Calu3 (cell line): ENCODE results near the gene SULT4A1. TPM values are rescaled to one million over a fixed set of nuclear protein-coding genes. Genes with fewer than 3 reads are reported as not detected.

ENCODE experiments used
- BruUV-seq: library from RNA; stranded (reverse); fragments of 400-500 nt; replicated peaks from 2 replicates; lab custom pipeline; 2021; lab: Mats Ljungman, UMichigan
- CTCF ChIA-PET: fragments of 300-600 bp; sonication (Branson Sonifier 250); formaldehyde crosslinking; loops from one replicate; lab custom pipeline; 2022; ENCODE audit warnings: antibody characterized with exemption; lab: Charles Lee
- DNase-seq: peaks from one replicate; pipeline ENCODE4 v3.0.0; 2022
- H3K27ac Mint-ChIP-seq: one replicate; pipeline ENCODE4 v1.8.0; 2022; ENCODE audit warnings: mixed read lengths; ENCODE audit not compliant: unreplicated experiment
- H3K27me3 Mint-ChIP-seq: one replicate; pipeline ENCODE4 v1.8.0; 2022; ENCODE audit warnings: mixed read lengths; ENCODE audit not compliant: unreplicated experiment
- H3K36me3 Mint-ChIP-seq: one replicate; pipeline ENCODE4 v1.8.0; 2022; ENCODE audit warnings: mild to moderate bottlenecking, moderate library complexity, mixed read lengths; ENCODE audit not compliant: insufficient read depth, unreplicated experiment
- H3K4me1 Mint-ChIP-seq: one replicate; pipeline ENCODE4 v1.8.0; 2022; ENCODE audit warnings: mild to moderate bottlenecking, low read depth, mixed read lengths; ENCODE audit not compliant: unreplicated experiment
- H3K4me3 Mint-ChIP-seq: one replicate; pipeline ENCODE4 v1.8.0; 2022; ENCODE audit warnings: mild to moderate bottlenecking, low read depth, moderate library complexity, mixed read lengths; ENCODE audit not compliant: unreplicated experiment
- H3K9me3 Mint-ChIP-seq: one replicate; pipeline ENCODE4 v1.8.0; 2022; ENCODE audit warnings: low read depth, mixed read lengths; ENCODE audit not compliant: unreplicated experiment
- intact Hi-C: fragments of 100-400 bp; cut with micrococcal nuclease; formaldehyde crosslinking; loops from one replicate; pipeline ENCODE4 v1.10.0; 2022; ENCODE audit not compliant: unreplicated experiment
- total RNA-seq: library from RNA; stranded (reverse); gene quantifications from 2 replicates; pipeline ENCODE4 v1.2.3, GENCODE V29; 2022
- TF ChIP-seq, protein P1 (sequence below): fragments of 200-600 bp; IDR thresholded peaks from one replicate; pipeline ENCODE4 v1.8.0; 2022; ENCODE audit warnings: antibody characterized with exemption; ENCODE audit not compliant: unreplicated experiment

Gene SULT4A1
- total RNA-seq, 1 experiment from 2014 or later = 9.1 TPM

- DNase-seq = no peak
- no peak overlapping the region for H3K27ac Mint-ChIP-seq
- H3K27me3 Mint-ChIP-seq = no peaks in the 10 kb centered on the region
- H3K36me3 Mint-ChIP-seq = no peaks in the 10 kb centered on the region
- no peak overlapping the region for H3K4me3 Mint-ChIP-seq
- CTCF ChIA-PET = interaction anchor here (0.5 to 1.0 kb wide), 3 partner anchors 8 to 823 kb away, joined by 3 to 6 read pairs (median 3); no protein-coding TSS in a partner anchor
- H3K9me3 Mint-ChIP-seq = no peaks in the 10 kb centered on the region
- intact Hi-C loops = no loop called here
- peaks cover 11% of the 10 kb centered on the region for H3K4me1 Mint-ChIP-seq
- BruUV-seq = no TSS peak
- TF ChIP-seq, protein P1, sequence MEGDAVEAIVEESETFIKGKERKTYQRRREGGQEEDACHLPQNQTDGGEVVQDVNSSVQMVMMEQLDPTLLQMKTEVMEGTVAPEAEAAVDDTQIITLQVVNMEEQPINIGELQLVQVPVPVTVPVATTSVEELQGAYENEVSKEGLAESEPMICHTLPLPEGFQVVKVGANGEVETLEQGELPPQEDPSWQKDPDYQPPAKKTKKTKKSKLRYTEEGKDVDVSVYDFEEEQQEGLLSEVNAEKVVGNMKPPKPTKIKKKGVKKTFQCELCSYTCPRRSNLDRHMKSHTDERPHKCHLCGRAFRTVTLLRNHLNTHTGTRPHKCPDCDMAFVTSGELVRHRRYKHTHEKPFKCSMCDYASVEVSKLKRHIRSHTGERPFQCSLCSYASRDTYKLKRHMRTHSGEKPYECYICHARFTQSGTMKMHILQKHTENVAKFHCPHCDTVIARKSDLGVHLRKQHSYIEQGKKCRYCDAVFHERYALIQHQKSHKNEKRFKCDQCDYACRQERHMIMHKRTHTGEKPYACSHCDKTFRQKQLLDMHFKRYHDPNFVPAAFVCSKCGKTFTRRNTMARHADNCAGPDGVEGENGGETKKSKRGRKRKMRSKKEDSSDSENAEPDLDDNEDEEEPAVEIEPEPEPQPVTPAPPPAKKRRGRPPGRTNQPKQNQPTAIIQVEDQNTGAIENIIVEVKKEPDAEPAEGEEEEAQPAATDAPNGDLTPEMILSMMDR = no peak
These were observed 35.1 kb downstream of the SULT4A1 start for GRCh38 chr22:43827003-43827735.

DNA sequence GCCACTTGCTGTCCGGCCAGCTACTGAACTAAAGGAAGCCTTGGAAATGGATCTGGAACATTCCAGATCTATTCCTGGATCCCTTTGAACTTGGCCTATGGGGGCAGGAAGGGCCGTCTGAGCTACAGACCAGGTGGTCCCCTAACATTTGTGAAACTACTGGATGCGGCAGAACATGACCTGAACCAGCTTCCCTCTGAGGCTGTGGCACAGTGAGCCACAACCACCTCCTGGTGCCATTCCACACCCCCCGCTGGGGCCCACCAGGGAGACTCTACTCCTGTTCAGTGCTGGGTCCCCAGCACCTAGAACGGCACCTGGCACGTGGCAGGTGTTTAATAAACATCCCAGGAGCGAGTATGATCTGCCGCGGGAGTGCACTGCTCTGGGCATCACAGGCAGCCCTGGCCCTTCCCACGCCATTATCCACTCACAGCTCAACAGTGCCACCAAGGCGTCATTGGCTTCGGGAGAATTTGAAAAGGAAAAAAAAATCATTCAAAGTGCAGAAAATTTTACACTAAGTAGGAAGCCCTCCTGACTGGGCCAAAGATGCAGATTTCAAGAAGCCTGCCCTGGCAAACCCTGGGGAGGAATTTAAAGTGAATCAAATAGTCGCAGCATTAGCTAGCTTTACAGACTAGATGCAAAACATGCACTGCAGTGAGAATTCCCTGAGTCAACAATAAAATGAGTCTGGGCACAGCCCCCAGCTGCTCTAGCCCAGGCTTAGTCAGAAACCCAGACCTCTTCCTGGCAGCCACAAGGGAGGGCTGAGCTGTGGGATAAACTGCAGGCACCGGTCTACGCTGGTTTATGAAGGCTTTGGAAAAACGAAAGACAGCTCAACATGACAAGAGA, 35.9 kb downstream of the SULT4A1 start:
- Mint-ChIP-seq H3K36me3 (no peaks in the 10 kb centered on the region), H3K4me3 (no peak overlapping the region), H3K9me3 (no peaks in the 10 kb centered on the region), H3K4me1 (peaks cover 11% of the 10 kb centered on the region), H3K27me3 (peaks cover 4% of the 10 kb centered on the region), H3K27ac (no peak overlapping the region)
- BruUV-seq = no TSS peak
- TF ChIP-seq, protein P1 = no peak
- CTCF ChIA-PET = interaction anchor here (0.5 to 1.0 kb wide), 3 partner anchors 9 to 824 kb away, joined by 3 to 6 read pairs (median 3); no protein-coding TSS in a partner anchor
- no peak for DNase-seq
- intact Hi-C loops = no loop called here

DNA sequence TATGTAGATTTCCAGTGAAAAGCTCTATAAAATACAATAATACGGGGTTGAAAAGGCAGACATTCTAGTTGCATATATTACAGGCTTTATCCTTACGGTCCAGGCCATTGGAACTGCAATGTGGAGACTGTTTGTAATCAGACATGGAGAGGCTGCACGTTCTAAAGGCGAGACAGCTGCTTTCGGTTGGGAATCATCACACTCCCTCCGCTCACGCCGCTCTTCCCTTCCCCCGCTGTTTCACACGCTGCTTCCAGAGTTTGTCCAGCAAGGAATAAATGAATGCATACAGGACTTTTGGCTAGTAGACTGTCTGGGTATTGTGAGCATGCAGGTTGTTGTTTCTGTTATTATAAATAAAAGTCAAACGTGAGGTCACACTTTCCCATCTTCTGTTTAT, 36.7 kb downstream of the SULT4A1 start:
- intact Hi-C loops = no loop called here
- Mint-ChIP-seq H3K4me3 (no peak overlapping the region), H3K36me3 (no peaks in the 10 kb centered on the region), H3K4me1 (peaks cover 18% of the 10 kb centered on the region), H3K27me3 (peaks cover 11% of the 10 kb centered on the region), H3K27ac (no peak overlapping the region), H3K9me3 (no peaks in the 10 kb centered on the region)
- TF ChIP-seq, protein P1 = no peak
- CTCF ChIA-PET = no interaction called here
- no peak for DNase-seq
- BruUV-seq = no TSS peak

DNA sequence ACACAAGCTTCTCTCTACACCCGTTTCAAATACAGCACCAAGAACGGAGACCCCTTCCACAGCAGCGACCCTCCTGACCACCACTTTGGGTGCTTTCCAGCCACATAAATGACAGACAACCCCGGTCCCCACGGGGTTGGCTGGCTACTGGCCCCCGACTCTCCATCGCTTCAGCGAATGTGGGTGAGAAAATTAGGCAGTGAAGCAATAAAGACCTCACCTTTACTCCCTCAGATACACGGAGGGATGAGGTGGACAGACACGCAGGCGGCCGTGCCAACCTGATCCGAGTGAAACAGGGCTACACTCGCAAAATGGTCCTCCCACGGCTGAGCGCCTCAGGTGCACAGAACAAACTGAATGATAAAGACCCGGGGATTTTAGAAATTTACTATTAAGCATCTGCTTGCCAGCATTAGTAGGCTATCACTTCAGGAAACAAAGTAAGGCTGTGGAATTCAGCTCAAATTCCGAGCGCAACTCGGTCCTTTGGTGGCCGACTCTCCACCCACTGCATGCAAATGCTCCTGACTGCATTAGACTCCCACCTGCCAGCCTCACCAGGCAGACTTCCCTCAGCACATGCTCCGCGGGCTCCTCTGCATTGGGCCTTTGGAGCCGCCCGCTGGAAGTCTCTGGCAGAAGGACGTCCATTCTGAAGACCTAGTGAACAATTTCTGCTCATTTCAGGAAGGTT, 37.4 kb downstream of the SULT4A1 start:
- DNase-seq = no peak
- H3K36me3 Mint-ChIP-seq = no peaks in the 10 kb centered on the region
- intact Hi-C loops = no loop called here
- no TSS peak for BruUV-seq
- peaks cover 19% of the 10 kb centered on the region for H3K4me1 Mint-ChIP-seq
- H3K27ac Mint-ChIP-seq = no peak overlapping the region
- no peak overlapping the region for H3K4me3 Mint-ChIP-seq
- H3K27me3 Mint-ChIP-seq = peaks cover 14% of the 10 kb centered on the region
- H3K9me3 Mint-ChIP-seq = no peaks in the 10 kb centered on the region
- TF ChIP-seq, protein P1 = no peak
- CTCF ChIA-PET = no interaction called here
